ENCODE data around the gene CARD10. TPM values are rescaled to one million over a fixed set of nuclear protein-coding genes. Genes with fewer than 3 reads are reported as not detected.

The CARD10 gene
- total RNA-seq, 1 experiment from 2014 or later, result 17.5 TPM

DNA sequence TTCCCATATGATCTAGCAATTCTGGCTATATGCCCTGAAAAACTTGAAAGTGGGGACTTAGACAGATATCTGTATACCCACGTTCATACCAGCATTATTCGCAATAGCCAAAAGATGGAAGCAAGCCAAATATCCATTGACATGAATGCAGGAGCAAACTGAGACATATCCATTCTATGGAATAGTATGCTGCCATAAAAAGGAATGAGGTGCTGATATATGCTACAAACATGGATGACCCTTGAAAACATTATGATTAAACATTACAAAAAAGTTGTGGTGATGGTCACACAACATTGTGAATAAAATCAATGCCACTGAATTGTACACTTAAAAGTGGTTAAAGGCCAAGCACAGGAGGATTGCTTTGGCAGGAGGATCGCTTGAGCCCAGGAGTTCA, 58.5 kb downstream of the CARD10 start:
- ChIA-PET CTCF (interaction anchor here (5.0 kb wide), 1 partner anchor 11 kb away, joined by 38 read pairs; no protein-coding TSS in a partner anchor), POLR2A (no interaction called here)
- Mint-ChIP-seq H3K27me3 (ENCODE audit: low read depth) (no peaks in the 10 kb centered on the region), H3K4me3 (no peak overlapping the region), H3K9me3 (no peaks in the 10 kb centered on the region), H3K4me1 (peaks cover 6% of the 10 kb centered on the region; the same call in 1 of the 2 replicates), H3K36me3 (no peaks in the 10 kb centered on the region), H3K27ac (no peak overlapping the region)
- no peak for TF ChIP-seq ZNF232 (CRISPR knock-in tag; IDR thresholded peaks at IDR 0.05)
- no peak for TF ChIP-seq IRF2 (CRISPR knock-in tag; IDR thresholded peaks at IDR 0.05; ENCODE audit: borderline replicate concordance, low read depth)
- no peak for TF ChIP-seq JUN (CRISPR knock-in tag; IDR thresholded peaks at IDR 0.05)
- TF ChIP-seq E2F5 (CRISPR knock-in tag; IDR thresholded peaks at IDR 0.05), result no peak
- TF ChIP-seq, protein P1, sequence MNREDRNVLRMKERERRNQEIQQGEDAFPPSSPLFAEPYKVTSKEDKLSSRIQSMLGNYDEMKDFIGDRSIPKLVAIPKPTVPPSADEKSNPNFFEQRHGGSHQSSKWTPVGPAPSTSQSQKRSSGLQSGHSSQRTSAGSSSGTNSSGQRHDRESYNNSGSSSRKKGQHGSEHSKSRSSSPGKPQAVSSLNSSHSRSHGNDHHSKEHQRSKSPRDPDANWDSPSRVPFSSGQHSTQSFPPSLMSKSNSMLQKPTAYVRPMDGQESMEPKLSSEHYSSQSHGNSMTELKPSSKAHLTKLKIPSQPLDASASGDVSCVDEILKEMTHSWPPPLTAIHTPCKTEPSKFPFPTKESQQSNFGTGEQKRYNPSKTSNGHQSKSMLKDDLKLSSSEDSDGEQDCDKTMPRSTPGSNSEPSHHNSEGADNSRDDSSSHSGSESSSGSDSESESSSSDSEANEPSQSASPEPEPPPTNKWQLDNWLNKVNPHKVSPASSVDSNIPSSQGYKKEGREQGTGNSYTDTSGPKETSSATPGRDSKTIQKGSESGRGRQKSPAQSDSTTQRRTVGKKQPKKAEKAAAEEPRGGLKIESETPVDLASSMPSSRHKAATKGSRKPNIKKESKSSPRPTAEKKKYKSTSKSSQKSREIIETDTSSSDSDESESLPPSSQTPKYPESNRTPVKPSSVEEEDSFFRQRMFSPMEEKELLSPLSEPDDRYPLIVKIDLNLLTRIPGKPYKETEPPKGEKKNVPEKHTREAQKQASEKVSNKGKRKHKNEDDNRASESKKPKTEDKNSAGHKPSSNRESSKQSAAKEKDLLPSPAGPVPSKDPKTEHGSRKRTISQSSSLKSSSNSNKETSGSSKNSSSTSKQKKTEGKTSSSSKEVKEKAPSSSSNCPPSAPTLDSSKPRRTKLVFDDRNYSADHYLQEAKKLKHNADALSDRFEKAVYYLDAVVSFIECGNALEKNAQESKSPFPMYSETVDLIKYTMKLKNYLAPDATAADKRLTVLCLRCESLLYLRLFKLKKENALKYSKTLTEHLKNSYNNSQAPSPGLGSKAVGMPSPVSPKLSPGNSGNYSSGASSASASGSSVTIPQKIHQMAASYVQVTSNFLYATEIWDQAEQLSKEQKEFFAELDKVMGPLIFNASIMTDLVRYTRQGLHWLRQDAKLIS (CRISPR knock-in tag; IDR thresholded peaks at IDR 0.05; ENCODE audit: borderline replicate concordance), result no peak
- TF ChIP-seq ZSCAN18 (CRISPR knock-in tag; IDR thresholded peaks at IDR 0.05), result no peak
- no peak for TF ChIP-seq KAT7 (CRISPR knock-in tag; IDR thresholded peaks at IDR 0.05; ENCODE audit: borderline replicate concordance)
- no peak for TF ChIP-seq ZNF396 (CRISPR knock-in tag; IDR thresholded peaks at IDR 0.05; ENCODE audit: borderline replicate concordance)
- TF ChIP-seq, protein P2, sequence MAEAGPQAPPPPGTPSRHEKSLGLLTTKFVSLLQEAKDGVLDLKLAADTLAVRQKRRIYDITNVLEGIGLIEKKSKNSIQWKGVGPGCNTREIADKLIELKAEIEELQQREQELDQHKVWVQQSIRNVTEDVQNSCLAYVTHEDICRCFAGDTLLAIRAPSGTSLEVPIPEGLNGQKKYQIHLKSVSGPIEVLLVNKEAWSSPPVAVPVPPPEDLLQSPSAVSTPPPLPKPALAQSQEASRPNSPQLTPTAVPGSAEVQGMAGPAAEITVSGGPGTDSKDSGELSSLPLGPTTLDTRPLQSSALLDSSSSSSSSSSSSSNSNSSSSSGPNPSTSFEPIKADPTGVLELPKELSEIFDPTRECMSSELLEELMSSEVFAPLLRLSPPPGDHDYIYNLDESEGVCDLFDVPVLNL (CRISPR knock-in tag; IDR thresholded peaks at IDR 0.05; ENCODE audit: borderline replicate concordance, low read depth), result no peak
- no peak for TF ChIP-seq ATF3 (CRISPR knock-in tag; conservative IDR thresholded peaks at IDR 0.05)
- TF ChIP-seq ESRRA (CRISPR knock-in tag; IDR thresholded peaks at IDR 0.05; ENCODE audit: borderline replicate concordance), result no peak
- TF ChIP-seq ZBTB21 (CRISPR knock-in tag; IDR thresholded peaks at IDR 0.05; ENCODE audit: borderline replicate concordance), result no peak
- no peak for TF ChIP-seq MYBL2 (CRISPR knock-in tag; IDR thresholded peaks at IDR 0.05)
- TF ChIP-seq, protein P3, sequence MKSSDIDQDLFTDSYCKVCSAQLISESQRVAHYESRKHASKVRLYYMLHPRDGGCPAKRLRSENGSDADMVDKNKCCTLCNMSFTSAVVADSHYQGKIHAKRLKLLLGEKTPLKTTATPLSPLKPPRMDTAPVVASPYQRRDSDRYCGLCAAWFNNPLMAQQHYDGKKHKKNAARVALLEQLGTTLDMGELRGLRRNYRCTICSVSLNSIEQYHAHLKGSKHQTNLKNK (CRISPR knock-in tag; IDR thresholded peaks at IDR 0.05), result no peak
- TF ChIP-seq ATF1 (CRISPR knock-in tag; IDR thresholded peaks at IDR 0.05), result no peak
- TF ChIP-seq, protein P4, sequence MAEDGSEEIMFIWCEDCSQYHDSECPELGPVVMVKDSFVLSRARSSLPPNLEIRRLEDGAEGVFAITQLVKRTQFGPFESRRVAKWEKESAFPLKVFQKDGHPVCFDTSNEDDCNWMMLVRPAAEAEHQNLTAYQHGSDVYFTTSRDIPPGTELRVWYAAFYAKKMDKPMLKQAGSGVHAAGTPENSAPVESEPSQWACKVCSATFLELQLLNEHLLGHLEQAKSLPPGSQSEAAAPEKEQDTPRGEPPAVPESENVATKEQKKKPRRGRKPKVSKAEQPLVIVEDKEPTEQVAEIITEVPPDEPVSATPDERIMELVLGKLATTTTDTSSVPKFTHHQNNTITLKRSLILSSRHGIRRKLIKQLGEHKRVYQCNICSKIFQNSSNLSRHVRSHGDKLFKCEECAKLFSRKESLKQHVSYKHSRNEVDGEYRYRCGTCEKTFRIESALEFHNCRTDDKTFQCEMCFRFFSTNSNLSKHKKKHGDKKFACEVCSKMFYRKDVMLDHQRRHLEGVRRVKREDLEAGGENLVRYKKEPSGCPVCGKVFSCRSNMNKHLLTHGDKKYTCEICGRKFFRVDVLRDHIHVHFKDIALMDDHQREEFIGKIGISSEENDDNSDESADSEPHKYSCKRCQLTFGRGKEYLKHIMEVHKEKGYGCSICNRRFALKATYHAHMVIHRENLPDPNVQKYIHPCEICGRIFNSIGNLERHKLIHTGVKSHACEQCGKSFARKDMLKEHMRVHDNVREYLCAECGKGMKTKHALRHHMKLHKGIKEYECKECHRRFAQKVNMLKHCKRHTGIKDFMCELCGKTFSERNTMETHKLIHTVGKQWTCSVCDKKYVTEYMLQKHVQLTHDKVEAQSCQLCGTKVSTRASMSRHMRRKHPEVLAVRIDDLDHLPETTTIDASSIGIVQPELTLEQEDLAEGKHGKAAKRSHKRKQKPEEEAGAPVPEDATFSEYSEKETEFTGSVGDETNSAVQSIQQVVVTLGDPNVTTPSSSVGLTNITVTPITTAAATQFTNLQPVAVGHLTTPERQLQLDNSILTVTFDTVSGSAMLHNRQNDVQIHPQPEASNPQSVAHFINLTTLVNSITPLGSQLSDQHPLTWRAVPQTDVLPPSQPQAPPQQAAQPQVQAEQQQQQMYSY (CRISPR knock-in tag; IDR thresholded peaks at IDR 0.05), result no peak
- TF ChIP-seq, protein P5, sequence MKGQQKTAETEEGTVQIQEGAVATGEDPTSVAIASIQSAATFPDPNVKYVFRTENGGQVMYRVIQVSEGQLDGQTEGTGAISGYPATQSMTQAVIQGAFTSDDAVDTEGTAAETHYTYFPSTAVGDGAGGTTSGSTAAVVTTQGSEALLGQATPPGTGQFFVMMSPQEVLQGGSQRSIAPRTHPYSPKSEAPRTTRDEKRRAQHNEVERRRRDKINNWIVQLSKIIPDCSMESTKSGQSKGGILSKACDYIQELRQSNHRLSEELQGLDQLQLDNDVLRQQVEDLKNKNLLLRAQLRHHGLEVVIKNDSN (CRISPR knock-in tag; IDR thresholded peaks at IDR 0.05), result no peak
- TF ChIP-seq ZNF281 (CRISPR knock-in tag; IDR thresholded peaks at IDR 0.05), result no peak
- DNase-seq (ENCODE audit: low spot score), result no peak
- ATAC-seq, result no peak

Measured in WTC11 (cell line).